SHP77 treated with DMSO at 0.1 percent for 48 hours (cell line): ENCODE measurements around the gene TMEM62.

ENCODE experiments used
- DNase-seq: peaks from one replicate; lab custom pipeline; 2025; lab: John Stamatoyannopoulos, UW

Gene TMEM62

GRCh38 chr15:43133430-43134156 lies at the start of gene TMEM62:
TMEM62 (plus strand) TSS chr15:43133586; CDS start chr15:43133803, 217 bp downstream.
- peak; percentile 63 for DNase-seq

DNA sequence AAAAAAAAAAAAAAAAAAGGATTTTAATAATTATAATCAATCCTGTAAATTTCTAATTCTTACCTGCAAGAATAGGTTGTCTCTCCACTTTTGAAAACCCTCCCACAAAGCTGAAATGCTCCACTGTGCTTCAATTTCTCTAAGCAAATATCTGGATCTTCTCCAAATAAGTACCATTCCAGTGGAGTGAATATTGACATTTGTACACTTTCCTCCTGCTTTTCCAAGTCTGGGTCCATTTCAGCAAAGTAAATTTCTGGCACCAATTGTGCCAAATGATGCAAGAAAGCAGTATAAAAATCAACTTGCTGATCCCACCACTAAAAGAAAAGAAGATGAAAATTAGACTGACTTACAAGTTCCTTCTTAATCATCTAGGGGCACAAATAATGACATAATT lies 47.5 kb upstream of the TMEM62 start:
- DNase-seq, result no peak

GRCh38 chr15:43086551-43086950 lies 46.8 kb upstream of the TMEM62 start:
- no peak for DNase-seq

DNA sequence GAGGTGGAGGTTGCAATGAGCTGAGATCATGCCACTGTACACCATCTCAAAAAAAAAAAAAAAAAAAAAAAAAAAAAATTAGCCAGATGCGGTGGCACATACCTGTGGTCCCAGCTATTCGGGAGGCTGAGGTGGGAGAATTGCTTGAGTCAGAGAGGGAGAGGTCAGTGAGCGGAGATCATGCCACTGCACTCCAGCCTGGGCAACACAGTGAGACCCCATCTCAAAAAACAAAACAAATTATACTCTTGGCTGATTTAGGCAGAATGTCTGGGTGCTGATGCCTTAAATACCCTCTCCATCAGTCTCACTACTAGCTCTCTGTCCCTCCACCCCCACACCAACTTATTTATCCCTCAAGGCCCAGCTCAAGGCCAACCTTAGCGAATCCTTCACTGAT lies 41.5 kb upstream of the TMEM62 start:
- DNase-seq, result no peak

DNA sequence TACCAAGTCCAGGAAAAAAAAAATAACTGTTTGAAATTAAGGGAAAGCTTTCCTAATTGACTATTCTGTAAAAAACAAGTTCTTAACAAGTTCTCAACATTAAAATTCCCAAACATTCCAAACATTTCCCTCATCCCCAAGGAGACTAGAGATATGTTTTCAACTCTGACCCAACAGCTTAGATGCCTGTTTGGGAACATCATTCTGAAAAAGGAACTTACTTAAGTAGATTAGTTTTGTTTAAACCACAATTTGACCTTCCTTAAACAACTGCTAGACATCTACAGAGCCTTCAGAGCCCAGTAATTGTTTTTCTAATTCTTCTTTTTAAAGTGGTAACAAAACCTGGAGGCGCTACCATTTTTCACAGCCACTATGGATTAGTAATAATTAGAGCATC lies 40.4 kb upstream of the TMEM62 start:
- DNase-seq, result no peak

DNA sequence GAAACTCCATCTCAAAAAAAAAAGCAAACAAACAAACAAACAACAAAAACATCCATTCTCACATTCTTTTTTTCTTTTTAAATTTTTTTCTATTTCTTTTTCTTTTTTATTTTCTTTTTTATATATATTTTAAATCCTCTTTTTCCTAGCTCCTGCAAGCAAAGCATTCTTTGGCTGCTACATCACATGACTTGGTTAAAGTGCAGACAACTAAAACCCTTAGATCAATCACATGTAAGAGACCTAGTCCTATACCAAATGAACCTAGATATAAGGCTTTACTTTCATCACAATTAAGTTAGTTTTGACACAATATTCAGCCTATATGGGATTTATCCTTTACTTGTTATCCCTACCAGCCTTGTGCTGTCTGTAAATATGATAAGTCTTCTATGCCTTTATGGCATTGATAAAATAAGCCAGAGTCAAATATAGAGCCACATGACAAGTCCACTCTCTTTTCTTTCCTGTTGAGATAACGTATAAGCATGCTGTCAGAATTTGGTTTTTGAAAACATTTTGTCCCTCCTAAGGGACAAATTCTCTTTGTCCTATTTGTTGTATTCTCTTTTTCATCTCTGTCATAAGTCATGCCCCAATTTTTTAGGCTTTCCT lies 38.9 kb upstream of the TMEM62 start:
- no peak for DNase-seq

DNA sequence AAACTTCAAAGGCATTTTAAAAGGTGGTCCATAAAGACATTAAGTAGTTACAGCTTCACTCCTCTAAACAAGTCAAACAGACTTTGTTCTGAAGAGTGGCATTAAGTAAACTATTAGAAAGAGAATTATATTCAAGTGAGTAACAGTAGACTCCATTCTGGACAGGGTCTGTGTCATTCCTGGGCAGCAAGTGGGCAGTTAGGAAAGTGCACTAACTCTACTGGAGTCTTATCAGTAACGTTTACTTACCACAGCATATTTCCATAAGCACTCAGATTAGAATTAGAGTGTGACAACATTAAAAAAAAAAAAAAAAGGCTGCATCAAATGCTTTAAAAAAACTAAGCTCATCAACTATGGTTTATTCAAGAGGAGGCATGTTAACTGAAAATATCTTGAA lies 38.1 kb upstream of the TMEM62 start:
- no peak for DNase-seq

DNA sequence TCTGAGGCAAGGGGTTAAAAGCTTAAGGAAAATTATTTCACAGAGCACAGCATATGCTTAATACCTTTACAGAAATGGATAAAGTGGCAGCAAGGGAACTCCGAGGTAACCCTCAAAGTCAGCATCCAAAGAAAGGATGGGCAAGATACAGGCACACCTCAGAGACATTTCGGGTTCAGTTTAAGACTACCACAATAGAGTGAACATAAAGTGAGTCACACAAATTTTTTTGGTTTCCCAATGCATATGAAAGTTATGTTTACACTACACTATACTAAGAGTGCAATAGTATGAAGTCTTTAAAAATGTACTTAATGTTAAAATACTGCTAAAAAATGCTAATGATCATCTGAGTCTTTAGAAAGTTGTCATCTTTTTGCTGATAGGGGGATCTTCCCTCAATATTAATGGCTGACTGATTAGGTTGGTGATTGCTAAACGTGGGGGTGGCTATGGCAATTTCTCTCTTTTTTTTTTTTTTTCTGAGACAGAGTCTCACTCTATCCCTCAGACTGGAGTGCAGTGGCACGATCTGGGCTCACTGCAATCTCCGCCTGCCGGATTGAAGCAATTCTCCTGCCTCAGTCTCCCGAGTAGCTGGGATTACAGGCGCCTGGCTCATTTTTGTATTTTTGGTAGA lies 37.6 kb upstream of the TMEM62 start:
- no peak for DNase-seq

DNA sequence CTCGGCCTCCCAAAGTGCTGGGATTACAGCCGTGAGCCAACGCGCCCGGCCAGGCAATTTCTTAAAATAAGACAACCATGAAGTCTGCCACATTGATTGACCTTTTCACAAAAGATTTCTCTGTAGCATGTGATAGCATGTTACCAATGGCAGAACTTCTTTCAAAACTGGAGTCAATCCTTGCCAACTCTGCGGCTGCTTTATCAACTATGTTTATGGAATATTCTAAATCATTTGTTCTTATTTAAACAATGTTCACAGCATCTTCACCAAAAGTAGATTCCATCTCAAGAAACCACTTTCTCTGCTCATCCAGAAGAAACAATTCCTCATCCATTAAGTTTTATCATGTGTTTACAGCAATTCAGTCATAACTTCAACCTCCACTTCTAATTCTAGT lies 37.0 kb upstream of the TMEM62 start:
- DNase-seq, result no peak

- DNase-seq, result no peak
These were observed 34.1 kb upstream of the TMEM62 start for GRCh38 chr15:43099105-43099845.

GRCh38 chr15:43100971-43101370 lies 32.4 kb upstream of the TMEM62 start:
- no peak for DNase-seq

DNA sequence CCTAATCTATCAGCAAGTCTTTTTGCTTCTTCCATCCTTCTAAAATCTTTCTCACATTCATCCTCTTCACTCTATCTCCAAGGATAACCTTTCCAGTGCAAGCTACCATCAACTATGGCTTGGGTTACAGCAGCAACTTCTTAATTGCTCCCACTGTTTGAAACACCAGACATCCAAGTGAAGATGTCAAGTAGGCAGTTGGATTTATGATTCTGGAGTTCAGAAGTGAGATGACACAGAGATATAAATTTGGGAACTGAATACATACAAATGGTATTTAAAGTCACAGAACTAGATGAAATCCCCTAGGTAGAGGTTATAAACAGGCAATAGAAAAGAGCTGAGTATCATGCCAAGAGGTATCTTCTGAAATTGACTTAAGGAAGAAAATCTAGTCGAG lies 31.2 kb upstream of the TMEM62 start:
- no peak for DNase-seq

DNA sequence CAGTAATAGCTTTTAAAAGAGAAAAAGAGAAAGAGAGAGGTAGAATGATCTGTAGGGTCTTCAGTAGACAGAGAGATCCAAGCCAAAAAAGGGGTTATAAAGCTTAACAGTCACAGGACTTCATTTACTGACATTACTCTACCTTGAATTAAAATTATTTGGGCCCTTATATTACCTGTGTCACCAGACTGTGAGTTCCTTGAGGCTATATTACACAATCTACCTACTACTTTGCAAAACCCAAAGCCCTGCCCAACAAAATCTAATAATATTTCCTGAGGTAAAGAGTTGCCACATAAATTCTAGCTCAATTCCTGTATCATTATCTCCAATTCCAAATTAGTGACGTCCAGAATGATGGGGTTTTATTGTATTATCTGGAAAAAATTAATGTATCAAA lies 29.5 kb upstream of the TMEM62 start:
- DNase-seq, result no peak

DNA sequence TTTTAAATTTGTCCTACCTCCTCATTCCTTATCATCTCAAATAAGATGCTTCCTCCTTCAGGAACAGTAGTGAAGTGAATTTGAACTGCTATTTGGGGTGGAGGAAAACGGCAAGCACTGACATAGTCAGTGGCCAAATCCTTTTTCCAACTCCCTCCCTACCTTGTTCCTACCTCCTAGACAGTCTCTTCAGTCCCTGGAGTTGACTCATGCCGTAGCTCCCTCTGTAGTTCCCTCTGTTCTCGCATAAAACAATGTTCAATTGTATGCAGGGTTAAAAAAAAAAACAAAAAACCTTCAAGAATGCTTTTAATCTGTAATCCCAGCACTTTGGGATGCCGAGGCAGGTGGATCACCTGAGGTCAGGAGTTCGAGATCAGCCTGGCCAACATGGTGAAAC lies 29.0 kb upstream of the TMEM62 start:
- DNase-seq, result no peak

- no peak for DNase-seq
These were observed 28.2 kb upstream of the TMEM62 start for GRCh38 chr15:43105077-43105736.

DNA sequence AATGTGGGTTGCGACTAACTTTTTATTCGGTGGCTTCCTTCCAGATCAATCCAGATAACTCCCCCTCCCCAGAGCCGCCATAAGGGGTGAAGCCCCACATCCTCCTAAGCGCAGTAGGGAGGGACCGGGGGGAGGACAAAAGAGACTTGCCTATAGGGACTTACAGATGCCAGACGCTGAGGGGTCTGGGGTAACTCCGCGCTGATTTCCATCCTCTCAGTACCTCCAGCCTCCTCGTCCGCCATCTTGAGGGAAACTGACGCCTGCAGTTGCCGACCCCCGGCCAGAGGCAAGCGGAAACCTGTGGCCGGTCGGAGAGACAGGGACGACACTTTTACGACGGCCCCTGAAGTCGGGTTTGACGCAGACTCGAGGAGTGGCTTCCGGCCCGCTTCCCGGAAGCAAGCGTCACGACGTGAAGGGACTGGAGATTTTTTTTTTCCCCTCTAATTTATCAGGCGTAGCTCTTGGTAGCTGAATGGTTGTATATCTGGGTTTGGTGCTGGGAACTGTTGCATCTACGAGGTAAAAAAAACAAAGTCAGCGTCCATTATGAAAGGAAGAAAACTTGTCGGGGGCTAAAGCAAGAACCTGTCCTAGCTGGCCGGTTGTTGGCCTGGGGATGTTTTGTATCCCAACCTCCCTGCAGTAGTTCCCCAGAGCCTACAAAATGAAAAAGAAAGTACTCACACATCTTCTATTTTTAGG lies 27.5 kb upstream of the TMEM62 start, which contains the start of gene UBR1:
Gene UBR1 (minus strand): TSS at position 261 of the 708 bp plus-strand sequence. CDS start 16 bp downstream, at position 245.
- DNase-seq, result peak; percentile 77

DNA sequence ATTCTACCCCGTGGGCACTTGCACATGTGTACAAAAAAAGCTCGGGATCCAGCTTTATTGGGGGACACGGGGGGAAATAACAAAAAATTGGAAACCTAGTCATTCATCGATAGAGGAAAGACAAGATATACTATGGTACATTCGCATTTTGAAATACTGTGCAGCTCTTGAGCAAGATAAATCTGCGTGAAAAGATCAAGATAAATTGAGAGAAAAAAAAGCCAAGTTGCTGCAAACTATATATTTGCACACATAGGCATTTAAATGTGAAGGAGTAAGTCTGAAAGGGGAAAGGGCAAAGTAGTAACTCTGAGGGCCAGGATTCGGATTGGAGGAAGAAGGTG lies 26.9 kb upstream of the TMEM62 start:
- DNase-seq, result no peak

- DNase-seq, result no peak
These were observed 25.6 kb upstream of the TMEM62 start for GRCh38 chr15:43107751-43108150.

GRCh38 chr15:43111354-43111753 lies 22.0 kb upstream of the TMEM62 start:
- no peak for DNase-seq

- DNase-seq, result no peak
These were observed 15.1 kb upstream of the TMEM62 start for GRCh38 chr15:43118286-43118685.

GRCh38 chr15:43118829-43119228 lies 14.6 kb upstream of the TMEM62 start:
- DNase-seq, result no peak

DNA sequence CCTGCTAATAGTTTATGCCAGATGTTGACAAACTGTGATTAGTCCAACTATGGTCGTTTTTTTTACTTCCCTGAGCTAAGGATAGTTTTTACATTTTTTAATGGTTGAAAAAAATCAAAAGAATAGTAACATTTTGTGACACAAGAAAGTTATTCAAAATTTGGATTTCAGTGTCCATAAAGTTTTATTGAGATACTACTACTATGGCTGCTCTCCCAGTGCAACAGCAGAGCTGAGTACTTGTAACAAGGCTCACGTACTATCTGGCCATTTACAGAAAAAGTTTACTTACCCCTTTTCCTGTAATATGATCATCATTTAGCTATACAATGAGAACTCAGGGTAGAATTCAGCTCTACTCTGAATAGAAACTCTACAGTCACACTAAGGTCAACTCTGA lies 11.5 kb upstream of the TMEM62 start:
- DNase-seq, result no peak
